ENCODE data around the gene LRRIQ3. TPM values are rescaled to one million over a fixed set of nuclear protein-coding genes. Genes with fewer than 3 reads are reported as not detected.

The LRRIQ3 gene
- total RNA-seq, 2 donors from 2014 or later, result 0.26 TPM; not detected in 1

- Histone ChIP-seq H3K4me3 (no peak overlapping the region), H3K4me1 (no peaks in the 10 kb centered on the region), H3K27me3 (no peaks in the 10 kb centered on the region), H3K27ac (no peak overlapping the region), H3K36me3 (replicated peaks in 1 of 2; ENCODE audit: insufficient read depth in 1 of 2, low read depth in 2 of 2) (no peaks in the 10 kb centered on the region), H3K9me3 (no peaks in the 10 kb centered on the region)
- WGBS, 2 donors, result 41 to 56% methylated on average over 4 of the region's 4 CpGs
- DNase-seq (no peak), ATAC-seq (no peak)
- TF ChIP-seq, protein P1, sequence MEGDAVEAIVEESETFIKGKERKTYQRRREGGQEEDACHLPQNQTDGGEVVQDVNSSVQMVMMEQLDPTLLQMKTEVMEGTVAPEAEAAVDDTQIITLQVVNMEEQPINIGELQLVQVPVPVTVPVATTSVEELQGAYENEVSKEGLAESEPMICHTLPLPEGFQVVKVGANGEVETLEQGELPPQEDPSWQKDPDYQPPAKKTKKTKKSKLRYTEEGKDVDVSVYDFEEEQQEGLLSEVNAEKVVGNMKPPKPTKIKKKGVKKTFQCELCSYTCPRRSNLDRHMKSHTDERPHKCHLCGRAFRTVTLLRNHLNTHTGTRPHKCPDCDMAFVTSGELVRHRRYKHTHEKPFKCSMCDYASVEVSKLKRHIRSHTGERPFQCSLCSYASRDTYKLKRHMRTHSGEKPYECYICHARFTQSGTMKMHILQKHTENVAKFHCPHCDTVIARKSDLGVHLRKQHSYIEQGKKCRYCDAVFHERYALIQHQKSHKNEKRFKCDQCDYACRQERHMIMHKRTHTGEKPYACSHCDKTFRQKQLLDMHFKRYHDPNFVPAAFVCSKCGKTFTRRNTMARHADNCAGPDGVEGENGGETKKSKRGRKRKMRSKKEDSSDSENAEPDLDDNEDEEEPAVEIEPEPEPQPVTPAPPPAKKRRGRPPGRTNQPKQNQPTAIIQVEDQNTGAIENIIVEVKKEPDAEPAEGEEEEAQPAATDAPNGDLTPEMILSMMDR (IDR thresholded peaks at IDR 0.05), result no peak
- TF ChIP-seq POLR2A (IDR thresholded peaks at IDR 0.05), result no peak
- intact Hi-C loops (cut with DNase I), result no loop called here
These were observed 192.4 kb downstream of the LRRIQ3 start for GRCh38 chr1:74005533-74005932.

- DNase-seq (no peak), ATAC-seq (no peak)
- intact Hi-C loops (cut with DNase I), result no loop called here
- H3K36me3 ChIP-seq (replicated peaks in 1 of 2; ENCODE audit: insufficient read depth in 1 of 2, low read depth in 2 of 2), result no peaks in the 10 kb centered on the region
- H3K27ac ChIP-seq, result no peak overlapping the region
- H3K9me3 ChIP-seq, result no peaks in the 10 kb centered on the region
- TF ChIP-seq POLR2A (IDR thresholded peaks at IDR 0.05), result no peak
- TF ChIP-seq, protein P1 (IDR thresholded peaks at IDR 0.05), result no peak
- H3K4me3 ChIP-seq, result no peak overlapping the region
- H3K27me3 ChIP-seq, result no peaks in the 10 kb centered on the region
- H3K4me1 ChIP-seq, result no peaks in the 10 kb centered on the region
These were observed 194.2 kb downstream of the LRRIQ3 start for GRCh38 chr1:74003806-74004205.

DNA sequence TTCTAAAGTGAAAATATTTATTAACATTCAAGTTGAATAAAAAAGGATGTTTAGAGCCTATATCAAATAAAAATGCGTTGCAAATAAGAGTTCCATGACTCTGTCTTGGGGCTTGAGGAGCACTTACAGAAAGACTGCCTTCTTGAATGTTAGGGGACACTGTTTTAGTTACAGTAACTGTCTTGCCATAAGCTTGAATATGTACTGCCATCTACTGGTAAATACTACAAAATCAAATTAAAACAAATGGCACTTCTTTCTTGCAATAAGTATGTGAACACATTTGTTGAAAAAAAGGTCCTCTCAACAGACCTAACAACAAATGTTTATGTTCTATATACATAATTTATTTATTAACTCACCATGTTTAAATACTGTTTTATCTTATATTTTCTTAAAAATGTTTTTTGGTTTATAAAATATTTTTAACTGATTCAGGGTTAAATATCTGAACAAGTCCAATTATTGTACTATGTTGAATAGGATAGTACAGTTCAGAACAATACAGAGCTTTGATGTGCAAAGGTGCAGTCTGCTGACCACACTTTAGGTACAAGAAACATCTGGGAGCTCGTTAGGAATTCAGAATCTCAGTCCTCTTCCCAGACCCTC is 199.5 kb downstream of the LRRIQ3 start:
- intact Hi-C loops (cut with DNase I), result no loop called here
- Histone ChIP-seq H3K9me3 (no peaks in the 10 kb centered on the region), H3K27ac (no peak overlapping the region), H3K4me1 (no peaks in the 10 kb centered on the region), H3K4me3 (no peak overlapping the region), H3K27me3 (no peaks in the 10 kb centered on the region), H3K36me3 (replicated peaks in 1 of 2; ENCODE audit: insufficient read depth in 1 of 2, low read depth in 2 of 2) (no peaks in the 10 kb centered on the region)
- DNase-seq (no peak), ATAC-seq (peak; percentile 58)
- TF ChIP-seq, protein P1 (IDR thresholded peaks at IDR 0.05), result peak in 6 of 7 experiments; percentile 30 to 53 (median 31)
- TF ChIP-seq POLR2A (IDR thresholded peaks at IDR 0.05), result no peak
- WGBS, 2 donors, result 3 to 6% methylated on average over 2 of the region's 2 CpGs

DNA sequence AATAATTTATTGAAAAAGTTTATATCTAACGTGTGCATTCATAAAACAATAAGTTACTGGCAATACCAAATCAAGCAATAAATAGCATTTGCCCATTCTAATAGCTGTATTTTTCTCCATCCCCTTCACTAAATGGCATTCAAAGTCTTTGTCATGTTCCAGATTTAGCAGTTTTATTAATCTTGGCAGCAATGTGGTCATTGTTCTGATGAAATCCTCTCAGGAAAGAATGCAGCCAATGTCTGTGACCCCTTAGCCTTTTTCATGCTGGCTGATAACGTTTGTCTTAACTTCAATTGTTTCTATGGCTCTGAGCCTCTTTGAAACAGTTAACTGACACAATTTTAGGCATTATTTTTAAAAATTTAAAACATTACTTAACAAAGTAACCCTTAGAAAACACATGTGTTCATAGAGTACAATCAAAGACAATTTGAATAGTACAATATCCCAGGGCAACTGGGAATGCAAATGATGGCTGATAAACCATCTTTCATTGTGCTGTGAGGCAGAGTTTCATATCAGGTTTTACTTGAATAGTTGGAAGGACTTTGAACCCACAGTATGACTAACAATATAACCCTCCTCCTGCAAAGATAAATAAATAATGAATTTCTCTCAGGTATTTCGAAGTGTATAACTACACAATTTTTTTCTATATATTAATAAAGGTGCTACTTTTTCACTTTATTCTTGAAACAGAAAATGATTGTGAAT is 217.5 kb downstream of the LRRIQ3 start:
- intact Hi-C loops (cut with DNase I), result no loop called here
- H3K27ac ChIP-seq, result no peak overlapping the region
- no peak for DNase-seq
- no peak for TF ChIP-seq POLR2A (IDR thresholded peaks at IDR 0.05)
- TF ChIP-seq, protein P1 (IDR thresholded peaks at IDR 0.05), result no peak
- no peak for ATAC-seq
- WGBS, 2 donors, result 25 to 29% methylated on average over 3 of the region's 3 CpGs
- no peaks in the 10 kb centered on the region for H3K9me3 ChIP-seq
- no peak overlapping the region for H3K4me3 ChIP-seq
- no peaks in the 10 kb centered on the region for H3K4me1 ChIP-seq
- no peaks in the 10 kb centered on the region for H3K27me3 ChIP-seq
- H3K36me3 ChIP-seq (replicated peaks in 1 of 2; ENCODE audit: insufficient read depth in 1 of 2, low read depth in 2 of 2), result no peaks in the 10 kb centered on the region

DNA sequence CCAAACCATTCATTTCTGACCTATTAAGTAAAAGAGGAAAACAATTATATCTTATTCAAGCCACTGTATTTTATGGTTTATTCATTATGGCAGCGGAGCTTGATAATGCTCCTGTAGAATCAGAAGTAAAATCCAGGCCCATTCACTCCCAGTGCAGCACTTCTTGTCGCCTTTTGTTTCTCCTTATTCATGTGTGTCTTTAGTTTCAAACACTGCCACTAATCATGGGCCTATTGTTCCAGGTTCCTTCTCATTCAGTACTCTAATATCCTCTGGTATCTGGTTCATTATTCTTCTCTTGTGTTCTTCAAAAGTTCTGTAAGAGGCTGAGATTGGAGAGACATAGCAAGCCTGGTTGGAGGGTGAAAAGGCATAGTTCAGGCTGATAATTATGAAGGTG is 218.3 kb downstream of the LRRIQ3 start:
- intact Hi-C loops (cut with DNase I), result no loop called here
- DNase-seq (no peak), ATAC-seq (no peak)
- Histone ChIP-seq H3K27me3 (no peaks in the 10 kb centered on the region), H3K4me3 (no peak overlapping the region), H3K27ac (no peak overlapping the region), H3K9me3 (no peaks in the 10 kb centered on the region), H3K4me1 (no peaks in the 10 kb centered on the region), H3K36me3 (replicated peaks in 1 of 2; ENCODE audit: insufficient read depth in 1 of 2, low read depth in 2 of 2) (no peaks in the 10 kb centered on the region)
- 78 to 79% methylated on average over 2 of the region's 2 CpGs for WGBS, 2 donors
- no peak for TF ChIP-seq POLR2A (IDR thresholded peaks at IDR 0.05)
- TF ChIP-seq, protein P1 (IDR thresholded peaks at IDR 0.05), result no peak
